GM21528 (cell line): ENCODE measurements around the gene TNFRSF12A.

Experiments
- ATAC-seq: cut with Tn5 transposase; IDR thresholded peaks from one replicate; pipeline ENCODE4 v1.9.1; 2021; ENCODE audit warnings: mild to moderate bottlenecking, moderate library complexity; ENCODE audit not compliant: unreplicated experiment, low FRiP score

TNFRSF12A gene

GRCh38 chr16:3020247-3020603 lies at the start of gene TNFRSF12A:
TNFRSF12A (plus strand) TSS chr16:3020368; CDS start chr16:3020398, 30 bp downstream.
- no peak for ATAC-seq

GRCh38 chr16:2970563-2970962 lies 49.6 kb upstream of the TNFRSF12A start:
- ATAC-seq = no peak

GRCh38 chr16:2971134-2971984 lies 48.8 kb upstream of the TNFRSF12A start:
- ATAC-seq = no peak

GRCh38 chr16:2971985-2972784 lies 48.0 kb upstream of the TNFRSF12A start:
- ATAC-seq = no peak

GRCh38 chr16:2973093-2973492 lies 47.1 kb upstream of the TNFRSF12A start:
- no peak for ATAC-seq

- no peak for ATAC-seq
Measured at GRCh38 chr16:2973605-2974318, 46.4 kb upstream of the TNFRSF12A start.

GRCh38 chr16:2974319-2975056 lies 45.7 kb upstream of the TNFRSF12A start:
- no peak for ATAC-seq

- ATAC-seq = no peak
Measured at GRCh38 chr16:2975161-2975795, 44.9 kb upstream of the TNFRSF12A start.

- ATAC-seq = no peak
Measured at GRCh38 chr16:2976201-2976600, 44.0 kb upstream of the TNFRSF12A start.

- ATAC-seq = no peak
Measured at GRCh38 chr16:2976673-2977072, 43.5 kb upstream of the TNFRSF12A start.

GRCh38 chr16:2977440-2977839 lies 42.7 kb upstream of the TNFRSF12A start:
- no peak for ATAC-seq

GRCh38 chr16:2979669-2980226 lies 40.4 kb upstream of the TNFRSF12A start:
- ATAC-seq = peak; percentile 5

- peak; percentile 59 for ATAC-seq
Measured at GRCh38 chr16:2980227-2981176, 39.7 kb upstream of the TNFRSF12A start, which contains the start of gene PKMYT1. PKMYT1 (minus strand) TSS chr16:2980446; CDS start chr16:2979657, 789 bp downstream.

GRCh38 chr16:2981177-2981898 lies 38.8 kb upstream of the TNFRSF12A start:
- no peak for ATAC-seq

GRCh38 chr16:2981899-2982250 lies 38.3 kb upstream of the TNFRSF12A start:
- ATAC-seq = no peak

- no peak for ATAC-seq
Measured at GRCh38 chr16:2982402-2982801, 37.8 kb upstream of the TNFRSF12A start.

- no peak for ATAC-seq
Measured at GRCh38 chr16:2983706-2984136, 36.4 kb upstream of the TNFRSF12A start.

GRCh38 chr16:2985462-2985861 lies 34.7 kb upstream of the TNFRSF12A start:
- ATAC-seq = no peak
